HCT116 (cell line): Measurements from ENCODE around the gene PCID2. TPM values are rescaled to one million over a fixed set of nuclear protein-coding genes. Genes with fewer than 3 reads are reported as not detected.

ENCODE experiments used
- ATAC-seq: fragments of 200-7000 bp; cut with Tn5 transposase; 2 replicates; pipeline ENCODE4 v1.9.1; 2020; ENCODE audit warnings: mild to moderate bottlenecking, moderate library complexity
- BruUV-seq: library from RNA; stranded (reverse); fragments of 400-500 nt; replicated peaks from 2 replicates; lab custom pipeline; 2021; lab: Mats Ljungman, UMichigan
- CTCF ChIA-PET: fragments of 300-600 bp; sonication (Branson Sonifier 250); formaldehyde crosslinking; loops from one replicate; lab custom pipeline; 2021; ENCODE audit warnings: antibody characterized with exemption; lab: Charles Lee
- POLR2A ChIA-PET: fragments of 300-600, 350-600 bp; sonication (Branson Sonifier 250); formaldehyde crosslinking; loops from one replicate; lab custom pipeline; 2021; ENCODE audit warnings: antibody characterized with exemption; lab: Charles Lee
- RAD21 ChIA-PET, 2 experiments: fragments of 300-600 bp; sonication (Branson Sonifier 250); formaldehyde crosslinking; loops; one replicate each; lab custom pipeline; 2023; ENCODE audit warnings: low total read pairs in 2 of 2; ENCODE audit not compliant: uncharacterized antibody in 2 of 2, unreplicated experiment in 2 of 2, low non-redundant PET in 1 of 2; lab: Charles Lee
- DNase-seq: peaks from one replicate; pipeline ENCODE4 v3.0.0-alpha.2; 2010; ENCODE audit warnings: low read depth, low spot score
- H2AFZ ChIP-seq: fragments of 200-600 bp; shearing (Covaris generic), sonication (generic); 2 replicates; pipeline ENCODE4 v1.6.1; 2017; ENCODE audit warnings: low read depth, mixed run types, mixed read lengths, antibody characterized with exemption, low read length; ENCODE audit not compliant: poor library complexity, severe bottlenecking
- H3K27ac ChIP-seq: 2 replicates; pipeline ENCODE4 v1.5.1; 2012; ENCODE audit warnings: low read depth, low read length
- H3K27me3 ChIP-seq: fragments of 200-600 bp; sonication (generic); 2 replicates; pipeline ENCODE4 v1.6.1; 2016; ENCODE audit warnings: mixed run types, low read length, mixed read lengths; ENCODE audit not compliant: insufficient read depth
- H3K36me3 ChIP-seq, 2 experiments: fragments of 200-500 bp in 1 of 2; fragments of 200-600 bp in 1 of 2; sonication (Bioruptor generic) in 1 of 2; sonication (generic) in 1 of 2; 2 replicates each; pipeline versions ENCODE4 v1.5.1 to v1.6.1; 2014 to 2016; ENCODE audit warnings: low read length in 2 of 2, inconsistent platforms in 1 of 2, mixed read lengths in 1 of 2, mixed run types in 1 of 2; ENCODE audit not compliant: insufficient read depth in 2 of 2, control insufficient read depth in 1 of 2
- H3K4me1 ChIP-seq, 2 experiments: fragments of 200-600 bp in 1 of 2; sonication (generic) in 1 of 2; 2 replicates each; pipeline versions ENCODE4 v1.5.1 to v1.6.1; 2012 to 2017; ENCODE audit warnings: low read length in 2 of 2, inconsistent platforms in 1 of 2, mild to moderate bottlenecking in 1 of 2, mixed read lengths in 1 of 2, mixed run types in 1 of 2, moderate library complexity in 1 of 2; ENCODE audit not compliant: insufficient read depth in 2 of 2, control insufficient read depth in 1 of 2
- H3K4me2 ChIP-seq: fragments of 200-600 bp; sonication (generic); 2 replicates; pipeline ENCODE4 v1.6.1; 2017; ENCODE audit warnings: mixed run types, low read length, mixed read lengths
- H3K4me3 ChIP-seq, 2 experiments: fragments of 200-600 bp in 1 of 2; sonication (generic) in 1 of 2; replicated peaks in 1 of 2; 2 replicates each; pipeline ENCODE4 v1.5.1; 2011 to 2016; ENCODE audit warnings: low read length in 2 of 2, control low read depth in 1 of 2, low read depth in 1 of 2, mild to moderate bottlenecking in 1 of 2, mixed read lengths in 1 of 2, mixed run types in 1 of 2
- H3K79me2 ChIP-seq: fragments of 200-600 bp; sonication (generic); 2 replicates; pipeline ENCODE4 v1.6.1; 2017; ENCODE audit warnings: mild to moderate bottlenecking, mixed run types, low read length, moderate library complexity, mixed read lengths; ENCODE audit not compliant: insufficient read depth
- H3K9ac ChIP-seq: fragments of 200-600 bp; sonication (generic); 2 replicates; pipeline ENCODE4 v1.6.1; 2016; ENCODE audit warnings: low read length, mixed read lengths
- H3K9me2 ChIP-seq: fragments of 200-600 bp; sonication (generic), shearing (Covaris generic); 2 replicates; pipeline ENCODE4 v1.6.1; 2017; ENCODE audit warnings: mixed run types, mild to moderate bottlenecking, moderate library complexity; ENCODE audit not compliant: insufficient read depth
- H3K9me3 ChIP-seq, 2 experiments: fragments of 200-500 bp in 1 of 2; fragments of 200-600 bp in 1 of 2; sonication (Bioruptor generic) in 1 of 2; sonication (generic) in 1 of 2; 2 replicates each; pipeline ENCODE4 v1.6.1; 2014 to 2017; ENCODE audit warnings: low read length in 2 of 2, mixed read lengths in 2 of 2, inconsistent platforms in 1 of 2, low read depth in 1 of 2, mild to moderate bottlenecking in 1 of 2, mixed run types in 1 of 2, moderate library complexity in 1 of 2; ENCODE audit not compliant: control insufficient read depth in 1 of 2, insufficient read depth in 1 of 2
- H4K20me1 ChIP-seq: fragments of 200-600 bp; sonication (generic), shearing (Covaris generic); 2 replicates; pipeline ENCODE4 v1.6.1; 2017; ENCODE audit warnings: mixed run types, mild to moderate bottlenecking, moderate library complexity; ENCODE audit not compliant: insufficient read depth
- CEBPB ChIP-seq: IDR thresholded peaks from 2 replicates; pipeline ENCODE4 v1.6.1; 2012; ENCODE audit warnings: low read depth
- EGR1 ChIP-seq: IDR thresholded peaks from 2 replicates; pipeline ENCODE4 v1.6.1; 2012; ENCODE audit warnings: low read depth
- EZH2phosphoT487 ChIP-seq: fragments of 200-600 bp; IDR thresholded peaks from 2 replicates; pipeline ENCODE4 v1.6.1; 2018; ENCODE audit warnings: antibody characterized with exemption, borderline replicate concordance
- JUND ChIP-seq: IDR thresholded peaks from 2 replicates; pipeline ENCODE4 v1.6.1; 2012
- POLR2AphosphoS5 ChIP-seq: IDR thresholded peaks from 2 replicates; pipeline ENCODE4 v1.6.1; 2011; ENCODE audit warnings: mild to moderate bottlenecking, low read depth, low read length, moderate library complexity
- REST ChIP-seq: IDR thresholded peaks from 2 replicates; pipeline ENCODE4 v1.6.1; 2012; ENCODE audit warnings: low read depth
- SRF ChIP-seq: IDR thresholded peaks from 2 replicates; pipeline ENCODE4 v1.6.1; 2012; ENCODE audit warnings: low read depth
- YY1 ChIP-seq: IDR thresholded peaks from 2 replicates; pipeline ENCODE4 v1.6.1; 2011; ENCODE audit warnings: low read length, low read depth, moderate library complexity, mild to moderate bottlenecking; ENCODE audit not compliant: insufficient replicate concordance; ENCODE audit errors: extremely low read depth
- ZFX ChIP-seq: fragments of 450-650 bp; IDR thresholded peaks from 2 replicates; pipeline ENCODE4 v1.6.1; 2017
- intact Hi-C: fragments of 100-400 bp; cut with micrococcal nuclease; formaldehyde crosslinking; loops from 2 replicates; pipeline ENCODE4 v1.10.0; 2022
- total RNA-seq: library from RNA; stranded (reverse); gene quantifications from one replicate; pipeline ENCODE4 v1.2.1, GENCODE V29; 2021; ENCODE audit not compliant: unreplicated experiment

The PCID2 gene
- total RNA-seq, 1 experiment from 2014 or later: 73.3 TPM

- TF ChIP-seq CEBPB (no peak), SRF (no peak)
These were observed 2.4 kb upstream of the PCID2 start (continued) for GRCh38 chr13:113210833-113211232.

- H2AFZ ChIP-seq: no peak overlapping the region
- no peaks in the 10 kb centered on the region for H3K9me2 ChIP-seq
- peak overlapping the region; percentile 98 for H3K27ac ChIP-seq
- TF ChIP-seq REST (no peak), POLR2AphosphoS5 (peak; percentile 58; the same call in 1 of the 2 replicates), EGR1 (no peak), YY1 (no peak), EZH2phosphoT487 (no peak), ZFX (peak; percentile 74), JUND (no peak)
- peak overlapping the region; percentile 56 to 64 for H3K4me3 ChIP-seq
- H3K36me3 ChIP-seq: peaks cover 0 to 26% of the 10 kb centered on the region in 2 experiments; a peak in 3 of 4 replicates
- no peaks in the 10 kb centered on the region for H3K27me3 ChIP-seq
- no peaks in the 10 kb centered on the region for H3K9me3 ChIP-seq
- ChIA-PET CTCF (interaction anchor here (2.5 kb wide), 1 partner anchor 241 kb away, joined by 9 read pairs; no protein-coding TSS in a partner anchor), RAD21 (no interaction called here), POLR2A (no interaction called here)
- H3K9ac ChIP-seq: peak overlapping the region; percentile 96
- peaks cover 14 to 28% of the 10 kb centered on the region in 2 experiments for H3K4me1 ChIP-seq
- peak overlapping the region; percentile 77 for H3K4me2 ChIP-seq
- ATAC-seq (peak; percentile 46), DNase-seq (peak; percentile 45)
- intact Hi-C loops: no loop called here
- no TSS peak for BruUV-seq
- H4K20me1 ChIP-seq: no peaks in the 10 kb centered on the region
- H3K79me2 ChIP-seq: peaks cover 87% of the 10 kb centered on the region
These were observed 1.4 kb upstream of the PCID2 start for GRCh38 chr13:113209759-113210421.
